Mucosa of gallbladder (tissue), 1 donor: ENCODE measurements around the gene CHST7. TPM values are rescaled to one million over a fixed set of nuclear protein-coding genes. Genes with fewer than 3 reads are reported as not detected.
"Not testable (repeated sequence)": the region's sequence is repeated elsewhere in the genome, so short reads cannot be mapped to it uniquely, and the experiment has no call there.

ENCODE experiments used
- DNase-seq: peaks from one replicate; pipeline ENCODE4 v3.0.0-alpha.2; 2020; ENCODE audit warnings: low spot score
- total RNA-seq: library from RNA; stranded (reverse); gene quantifications from one replicate; pipeline ENCODE4 v1.2.1, GENCODE V29; 2021
- donor health status: DM: no; HTN: no; CAD: no.

Gene CHST7, protein sequence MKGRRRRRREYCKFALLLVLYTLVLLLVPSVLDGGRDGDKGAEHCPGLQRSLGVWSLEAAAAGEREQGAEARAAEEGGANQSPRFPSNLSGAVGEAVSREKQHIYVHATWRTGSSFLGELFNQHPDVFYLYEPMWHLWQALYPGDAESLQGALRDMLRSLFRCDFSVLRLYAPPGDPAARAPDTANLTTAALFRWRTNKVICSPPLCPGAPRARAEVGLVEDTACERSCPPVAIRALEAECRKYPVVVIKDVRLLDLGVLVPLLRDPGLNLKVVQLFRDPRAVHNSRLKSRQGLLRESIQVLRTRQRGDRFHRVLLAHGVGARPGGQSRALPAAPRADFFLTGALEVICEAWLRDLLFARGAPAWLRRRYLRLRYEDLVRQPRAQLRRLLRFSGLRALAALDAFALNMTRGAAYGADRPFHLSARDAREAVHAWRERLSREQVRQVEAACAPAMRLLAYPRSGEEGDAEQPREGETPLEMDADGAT
- total RNA-seq = 12.9 TPM

DNA sequence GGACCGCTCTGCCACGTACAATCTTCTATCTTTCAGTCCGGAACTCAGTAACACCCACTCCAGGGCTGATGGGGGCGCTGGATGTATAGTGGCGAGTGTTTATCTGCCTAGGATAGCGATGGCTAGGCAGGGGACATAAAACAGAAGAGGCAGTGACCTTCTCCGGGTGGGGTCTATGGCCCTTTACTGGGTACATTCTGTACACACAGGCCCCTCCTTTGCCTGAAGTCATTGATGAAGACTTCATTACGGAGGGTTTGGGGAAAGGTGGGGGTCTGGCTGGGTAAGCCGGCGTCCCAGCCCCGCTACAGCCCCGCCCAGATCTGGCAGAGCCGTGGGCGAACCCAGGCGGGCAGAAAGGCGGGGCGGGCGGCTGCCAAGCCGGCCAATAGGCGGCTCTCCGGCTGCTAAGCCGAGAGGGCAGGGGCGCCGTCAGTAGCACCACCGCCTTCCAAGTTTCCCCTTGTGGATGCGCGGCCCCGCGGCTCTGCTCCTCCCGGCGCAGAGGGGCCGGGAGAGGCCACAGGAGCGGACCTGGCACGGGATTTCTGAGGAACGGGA lies at the start of gene CHST7:
Gene CHST7, plus strand, starts transcription at position 435 of the 561 bp plus-strand sequence. CDS start 167 bp downstream, outside the sequence.
- DNase-seq = peak; percentile 53

DNA sequence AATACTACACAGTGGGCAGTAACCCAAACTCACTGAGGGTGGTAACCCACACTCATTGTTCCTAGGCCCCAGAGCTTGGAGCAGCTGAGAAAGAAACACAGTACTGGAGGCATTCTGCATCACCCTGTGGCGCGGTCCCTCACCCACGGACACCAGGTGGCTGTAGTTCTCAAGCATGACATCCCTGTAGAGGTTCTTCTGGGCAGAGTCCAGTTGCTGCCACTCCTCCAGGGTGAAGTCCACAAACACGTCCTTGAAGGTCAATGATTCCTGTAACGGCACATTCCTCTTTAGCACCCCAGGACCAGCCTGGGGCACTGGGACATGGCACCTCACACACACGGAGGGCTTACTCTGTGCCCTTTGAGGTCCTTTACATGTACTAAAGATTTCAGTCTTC lies 44.9 kb upstream of the CHST7 start:
- not testable (repeated sequence) for DNase-seq

DNA sequence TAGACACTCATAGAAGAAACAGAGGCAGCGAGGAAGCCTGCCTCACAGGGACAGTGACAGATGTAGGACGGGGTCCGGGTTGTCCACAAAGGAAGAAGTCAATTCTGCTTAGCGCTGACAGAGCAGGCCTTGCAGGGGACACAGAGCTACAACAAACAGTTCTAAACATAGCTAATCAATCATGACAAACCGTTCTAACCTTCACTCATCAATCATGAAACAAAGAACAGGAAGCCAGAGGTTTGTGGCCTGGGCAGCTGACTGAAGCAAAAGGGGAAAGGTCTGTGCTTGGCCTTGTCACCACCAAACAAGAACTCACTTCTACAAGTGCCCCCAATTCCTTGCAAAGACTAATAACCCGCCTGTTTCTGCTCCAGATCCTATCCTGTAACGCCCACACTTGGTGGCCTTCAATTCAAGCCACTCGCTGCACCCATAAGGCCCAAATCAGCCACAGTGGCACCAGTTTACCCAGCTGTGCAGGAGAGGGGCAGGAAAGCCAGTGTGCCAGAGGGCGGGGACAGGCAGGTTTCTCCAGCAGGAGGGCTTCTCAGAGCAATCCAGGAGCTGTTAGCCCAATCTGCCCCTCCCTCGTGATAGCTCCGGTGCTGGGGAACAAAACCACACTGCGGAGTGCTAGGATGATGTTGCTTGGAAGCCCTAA lies 43.7 kb upstream of the CHST7 start:
- not testable (repeated sequence) for DNase-seq

DNA sequence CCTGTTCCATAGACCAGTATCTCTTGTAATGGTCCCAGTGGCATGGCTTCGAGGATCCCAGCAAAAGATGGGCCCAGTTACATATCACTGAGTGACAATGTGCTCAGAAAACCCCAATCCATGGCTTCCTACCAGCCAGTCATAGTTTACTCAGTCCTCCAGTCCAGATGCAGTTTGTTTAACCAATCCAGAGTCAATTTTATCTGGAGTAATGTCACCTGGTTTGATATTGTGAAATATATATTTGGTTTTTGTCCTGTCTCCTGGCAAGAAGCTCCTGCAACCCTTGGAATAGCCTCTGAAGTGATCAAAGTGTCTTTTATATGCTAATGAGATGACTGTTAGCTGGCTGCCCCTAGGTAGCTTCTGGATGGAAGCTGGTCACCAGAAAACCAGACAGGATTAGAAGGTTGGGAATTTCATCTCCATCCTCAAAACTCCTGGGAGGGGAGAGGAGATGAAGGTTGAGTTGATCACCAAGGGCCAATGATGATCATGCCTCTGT lies 43.1 kb upstream of the CHST7 start:
- DNase-seq = not testable (repeated sequence)

DNA sequence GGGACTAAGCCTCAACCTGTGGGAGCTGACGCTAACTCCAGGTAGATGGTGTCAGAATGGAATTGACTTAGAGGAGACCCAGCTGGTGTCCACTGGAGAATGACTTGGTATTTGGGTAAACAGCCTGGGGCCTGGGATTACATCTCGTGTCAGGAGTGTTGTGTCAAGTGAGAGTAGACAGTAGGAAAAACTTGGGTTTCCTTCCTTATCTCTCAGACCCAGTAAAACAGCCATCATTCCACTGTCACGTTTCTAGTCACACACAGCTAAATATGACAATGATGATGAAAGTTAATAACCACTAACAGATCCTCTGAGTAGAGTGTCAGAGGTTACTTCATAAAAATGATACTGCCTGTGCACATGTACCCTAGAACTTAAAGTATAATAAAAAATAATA lies 42.1 kb upstream of the CHST7 start:
- DNase-seq = no peak

DNA sequence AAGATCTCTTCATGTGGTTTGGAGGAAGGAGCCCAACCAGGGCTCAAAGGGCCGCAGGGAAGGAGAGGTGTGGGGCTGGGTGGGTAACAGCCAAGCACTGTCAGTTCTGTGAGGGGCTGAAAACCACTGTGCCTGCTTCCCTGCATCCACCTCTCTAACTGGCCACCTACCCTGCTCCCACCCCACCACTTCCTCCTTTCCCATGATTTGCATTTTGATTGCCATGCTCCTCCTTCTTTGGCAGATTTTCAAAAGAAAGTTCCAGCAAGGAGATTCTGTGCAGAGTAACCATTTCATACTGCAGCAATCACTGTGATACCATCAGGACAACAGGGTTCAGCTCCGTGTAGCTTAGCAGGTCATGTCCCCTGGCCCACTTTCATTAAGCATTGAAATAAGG lies 30.1 kb upstream of the CHST7 start:
- DNase-seq = no peak

DNA sequence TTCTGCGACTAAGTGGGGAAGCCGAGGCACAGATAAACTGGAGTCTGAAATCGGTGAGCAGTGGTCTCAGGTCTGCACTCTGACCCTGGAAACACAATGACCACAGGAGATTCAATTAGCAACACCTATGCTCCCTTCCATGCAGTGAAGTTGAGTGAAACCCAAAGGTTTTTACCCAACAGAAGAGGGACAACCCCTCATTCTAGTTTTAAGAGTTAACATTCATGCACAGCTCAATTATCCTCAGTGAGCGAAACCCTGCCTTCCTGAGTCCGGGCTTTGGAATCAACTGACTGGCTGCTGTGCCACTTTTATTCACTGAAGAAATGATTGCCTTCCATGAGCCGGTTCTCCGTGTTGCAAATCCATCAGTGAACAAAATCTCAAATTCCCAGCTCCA lies 29.0 kb upstream of the CHST7 start:
- not testable (repeated sequence) for DNase-seq

DNA sequence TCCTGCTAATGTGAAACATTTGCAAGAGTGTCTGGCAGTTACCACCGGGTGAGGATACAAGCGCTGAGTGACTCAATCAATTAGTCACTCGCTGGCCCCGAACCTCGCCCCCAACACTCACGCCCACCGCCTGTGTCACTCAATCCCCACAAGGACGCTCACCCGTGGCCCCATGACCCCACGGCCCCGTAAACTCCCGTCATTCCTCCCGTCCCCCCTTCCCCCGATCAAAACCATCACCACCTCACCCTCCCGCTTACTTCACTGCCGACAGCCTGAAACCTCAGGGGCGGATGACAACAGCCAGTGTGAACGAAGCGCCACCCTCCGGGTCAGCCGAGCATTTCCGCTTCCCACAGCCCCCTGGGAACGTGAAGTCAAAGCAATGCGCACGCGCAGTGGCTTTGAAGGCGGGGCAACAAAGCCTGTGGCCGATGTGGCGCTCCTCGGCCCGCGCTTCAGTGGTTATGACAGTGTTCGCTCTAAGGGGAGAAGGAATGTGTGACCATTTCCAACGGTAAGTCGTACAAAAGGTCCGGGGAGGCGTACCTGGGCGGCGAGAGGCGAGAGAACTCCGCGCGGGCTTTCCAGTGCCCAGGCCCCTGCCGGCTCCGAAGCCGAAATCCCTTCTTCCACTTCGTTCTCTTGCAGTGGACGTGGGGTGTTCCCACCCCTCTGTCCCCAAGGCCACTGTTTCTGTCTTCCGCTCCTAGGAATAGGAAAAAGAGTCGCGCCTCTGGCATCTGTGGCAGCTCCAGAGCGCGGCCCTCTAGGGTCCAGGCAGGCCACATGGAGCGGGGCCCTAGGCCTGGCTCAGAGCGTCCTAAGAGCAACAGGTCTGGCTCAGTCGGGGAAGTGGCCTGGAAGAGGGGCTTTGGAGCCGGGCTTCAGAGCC lies 28.2 kb upstream of the CHST7 start, which contains the start of gene ZNF674:
Gene ZNF674, minus strand, starts transcription at position 311 of the 895 bp plus-strand sequence. CDS start 3,334 bp downstream, outside the sequence.
- DNase-seq = peak; percentile 90

DNA sequence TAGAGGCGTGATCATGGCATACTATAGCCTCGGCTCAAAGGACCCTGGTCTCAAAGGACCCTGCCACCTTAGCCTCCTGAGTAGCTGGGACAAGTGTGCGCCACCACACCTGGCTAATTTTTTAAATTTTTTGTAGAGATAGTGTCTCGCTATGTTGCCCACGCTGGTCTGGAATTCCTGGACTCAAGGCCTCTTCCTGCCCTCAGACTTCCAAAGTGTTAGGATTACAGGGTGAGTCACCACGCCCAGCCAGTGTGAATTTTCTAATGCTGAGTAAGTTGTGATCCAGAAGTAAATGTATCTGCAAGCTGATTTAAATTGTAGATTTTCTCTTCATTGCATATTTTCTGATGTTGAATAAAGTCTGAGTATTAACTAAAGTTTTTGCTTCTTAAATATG lies 25.7 kb upstream of the CHST7 start:
- no peak for DNase-seq

DNA sequence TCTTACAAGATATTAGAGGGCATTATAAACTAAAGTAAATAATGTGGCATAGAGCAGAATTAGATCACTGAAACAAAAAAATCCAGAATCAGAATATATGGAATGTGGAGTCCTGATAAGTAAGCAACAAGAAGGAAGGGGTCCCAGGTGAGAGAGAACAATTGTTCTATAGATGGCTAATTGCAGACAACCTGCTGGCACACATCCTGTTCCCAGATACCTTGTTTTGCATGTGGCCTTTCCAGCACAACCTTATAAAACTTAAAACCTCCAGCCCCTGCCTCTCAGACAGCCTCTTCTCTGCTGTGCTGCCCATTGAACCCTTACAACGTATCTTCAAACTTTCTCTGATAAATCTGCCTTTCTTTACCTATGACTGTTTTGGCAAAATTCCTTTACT lies 23.7 kb upstream of the CHST7 start:
- DNase-seq = no peak

DNA sequence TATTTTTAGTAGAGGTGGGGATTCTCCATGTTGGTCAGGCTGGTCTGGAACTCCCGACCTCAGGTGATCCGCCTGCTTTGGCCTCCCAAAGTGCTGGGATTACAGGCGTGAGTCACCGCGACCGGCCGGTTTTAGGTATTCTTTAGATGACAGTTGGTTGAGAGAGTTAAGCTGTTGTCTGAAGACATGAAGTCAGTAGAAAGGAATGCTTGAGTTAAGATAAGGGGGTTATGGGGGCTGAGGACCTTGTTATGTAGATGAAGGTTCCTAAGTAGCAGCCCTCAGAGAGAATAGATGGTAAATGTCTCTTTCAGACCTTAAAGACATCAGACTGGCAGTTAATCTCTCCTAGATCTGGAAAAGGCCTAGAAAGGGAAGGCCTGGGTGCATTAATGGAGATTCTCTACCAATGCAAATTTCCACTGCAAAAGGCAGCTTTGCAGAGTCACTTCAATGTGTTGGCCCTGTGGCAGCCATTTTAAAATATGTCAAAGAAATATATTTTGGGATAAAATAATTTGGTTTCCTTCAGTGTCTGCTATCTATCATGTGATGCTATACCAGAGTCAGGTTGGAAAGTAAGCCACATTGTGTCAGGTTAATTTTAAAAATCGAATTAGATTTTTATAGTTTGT lies 22.0 kb upstream of the CHST7 start:
- no peak for DNase-seq

DNA sequence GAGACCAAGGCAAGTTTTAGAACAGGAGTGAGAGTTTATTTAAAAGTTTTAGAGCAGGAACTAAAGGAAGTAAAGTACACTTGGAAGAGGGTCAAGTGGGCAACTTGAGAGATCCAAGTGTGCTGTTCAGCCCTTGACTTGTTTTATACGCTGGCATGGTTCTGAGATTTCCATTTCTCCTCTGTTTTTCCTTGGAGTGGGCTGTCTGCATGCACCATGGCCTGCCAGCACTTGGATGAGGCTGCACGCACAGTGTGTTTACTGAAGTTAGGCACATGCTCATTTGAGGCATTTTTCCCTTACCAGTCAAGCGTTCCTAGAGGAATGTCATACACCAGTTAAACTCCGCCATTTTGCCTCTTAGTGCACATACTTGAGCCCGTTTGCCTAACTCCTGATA lies 19.6 kb upstream of the CHST7 start:
- DNase-seq = no peak

DNA sequence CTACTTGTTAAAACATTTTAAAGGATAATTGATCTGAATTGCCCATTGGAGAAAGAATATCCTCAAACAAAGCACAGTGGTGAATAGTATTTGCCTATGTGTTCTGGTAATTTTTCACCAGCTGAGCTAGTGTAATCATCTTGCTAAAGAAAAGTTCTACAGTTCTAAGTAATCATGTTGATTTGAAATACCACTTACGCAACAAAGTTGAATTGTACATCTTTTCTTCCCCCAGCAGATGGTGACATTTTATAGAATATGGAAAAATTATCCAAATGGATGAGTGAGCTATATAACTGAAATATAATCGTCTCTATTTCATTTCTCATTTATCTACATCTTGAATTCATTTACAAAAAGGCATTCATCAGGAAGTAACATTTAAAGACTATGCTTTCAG lies 18.6 kb upstream of the CHST7 start:
- DNase-seq = no peak

DNA sequence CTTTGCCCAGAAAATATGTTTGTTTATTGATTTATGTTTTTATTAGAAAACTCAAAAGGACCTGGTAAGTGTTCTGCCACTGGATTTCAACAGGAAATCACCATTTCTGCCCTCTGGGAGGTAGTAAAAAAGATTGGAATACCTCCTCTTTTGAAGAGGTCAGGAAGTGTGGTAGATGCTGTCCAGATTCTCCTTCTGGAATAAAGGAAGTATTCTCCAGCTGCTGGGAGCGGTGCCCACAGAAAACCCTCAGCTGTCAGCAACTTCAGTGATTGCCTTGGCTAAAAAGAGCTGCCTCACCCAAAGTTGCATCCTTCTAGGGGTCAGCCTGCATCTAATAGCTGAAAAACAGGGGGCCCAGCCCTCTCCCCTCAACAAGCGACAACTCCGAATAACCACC lies 14.5 kb upstream of the CHST7 start:
- DNase-seq = no peak

DNA sequence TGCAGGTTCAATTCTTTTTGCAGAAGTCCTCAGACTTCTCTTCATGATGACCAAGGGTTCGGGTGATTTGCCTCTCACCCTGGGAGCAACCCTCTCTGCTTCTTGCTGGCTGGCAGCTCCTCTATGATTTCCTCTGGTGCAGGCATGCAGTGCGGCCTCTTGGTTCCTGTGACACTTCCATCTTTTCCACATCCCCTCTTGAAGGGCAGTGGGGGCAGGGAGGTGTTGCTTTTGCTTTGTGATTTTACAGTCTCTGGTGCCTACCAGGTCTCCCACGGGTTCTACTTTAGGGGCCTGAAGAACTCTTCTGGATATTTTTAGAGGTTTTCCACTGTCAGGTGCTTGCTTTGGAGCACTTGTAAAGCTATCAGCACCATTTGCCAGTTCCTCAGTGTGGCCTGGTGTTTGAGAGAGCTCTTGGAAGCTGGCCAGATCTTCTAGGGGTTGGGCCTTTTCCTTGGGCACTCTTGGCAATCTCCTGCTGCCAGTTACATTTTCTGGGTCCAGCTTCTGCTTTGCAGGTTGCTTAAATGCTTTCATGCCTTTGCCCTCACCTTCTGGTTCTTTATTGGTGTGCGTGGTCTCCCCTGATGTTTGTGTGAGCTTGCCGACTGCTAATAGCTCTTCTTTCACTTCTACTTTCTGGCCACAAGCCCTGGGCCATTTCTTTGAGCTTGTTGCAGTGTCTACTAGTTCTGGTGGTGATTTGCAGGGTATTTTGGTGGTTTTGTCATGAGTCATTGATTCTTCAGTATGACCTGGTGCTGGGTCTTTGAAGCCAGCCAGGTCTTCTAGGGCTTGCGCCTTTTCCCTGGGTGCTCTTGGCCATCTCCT lies 11.5 kb upstream of the CHST7 start:
- no peak for DNase-seq

DNA sequence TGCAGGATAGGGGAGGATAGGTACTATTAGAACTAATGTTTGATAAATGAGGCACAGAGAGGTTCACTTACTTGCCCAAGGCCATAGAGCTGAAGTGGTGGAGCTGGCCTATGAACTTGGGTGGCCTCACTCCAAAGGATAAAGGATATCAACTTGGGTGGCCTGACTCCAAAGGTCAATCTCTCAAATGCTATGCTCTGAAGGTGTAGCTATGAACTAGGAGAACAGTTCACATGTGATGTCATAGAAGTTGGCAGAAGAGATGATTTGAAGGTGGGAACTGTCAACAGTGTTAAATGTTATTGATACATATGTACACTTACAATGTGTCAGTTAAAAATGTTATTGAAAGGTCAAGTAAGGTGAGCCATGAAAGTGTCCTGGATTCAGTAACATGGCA lies 6.2 kb upstream of the CHST7 start:
- DNase-seq = no peak

DNA sequence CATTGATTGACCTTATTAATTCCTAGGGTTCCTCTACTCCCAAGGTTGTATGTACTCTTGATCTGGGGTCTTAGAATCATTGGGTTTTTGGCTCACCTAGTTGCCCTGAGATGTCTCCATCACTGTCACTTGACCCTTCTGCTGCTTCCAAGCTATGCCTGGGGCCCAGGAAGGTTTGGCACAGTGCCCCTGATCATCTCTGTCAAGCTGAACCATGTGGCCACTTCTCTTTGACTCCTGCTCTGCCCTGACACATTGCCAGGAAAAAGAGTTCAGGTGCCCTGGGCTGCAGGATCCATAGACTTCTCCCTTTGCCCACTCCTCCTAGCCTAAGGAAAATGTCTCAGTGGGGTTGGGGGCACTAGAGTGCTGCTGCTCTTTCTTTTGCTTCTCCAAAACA lies 3.9 kb upstream of the CHST7 start:
- no peak for DNase-seq

DNA sequence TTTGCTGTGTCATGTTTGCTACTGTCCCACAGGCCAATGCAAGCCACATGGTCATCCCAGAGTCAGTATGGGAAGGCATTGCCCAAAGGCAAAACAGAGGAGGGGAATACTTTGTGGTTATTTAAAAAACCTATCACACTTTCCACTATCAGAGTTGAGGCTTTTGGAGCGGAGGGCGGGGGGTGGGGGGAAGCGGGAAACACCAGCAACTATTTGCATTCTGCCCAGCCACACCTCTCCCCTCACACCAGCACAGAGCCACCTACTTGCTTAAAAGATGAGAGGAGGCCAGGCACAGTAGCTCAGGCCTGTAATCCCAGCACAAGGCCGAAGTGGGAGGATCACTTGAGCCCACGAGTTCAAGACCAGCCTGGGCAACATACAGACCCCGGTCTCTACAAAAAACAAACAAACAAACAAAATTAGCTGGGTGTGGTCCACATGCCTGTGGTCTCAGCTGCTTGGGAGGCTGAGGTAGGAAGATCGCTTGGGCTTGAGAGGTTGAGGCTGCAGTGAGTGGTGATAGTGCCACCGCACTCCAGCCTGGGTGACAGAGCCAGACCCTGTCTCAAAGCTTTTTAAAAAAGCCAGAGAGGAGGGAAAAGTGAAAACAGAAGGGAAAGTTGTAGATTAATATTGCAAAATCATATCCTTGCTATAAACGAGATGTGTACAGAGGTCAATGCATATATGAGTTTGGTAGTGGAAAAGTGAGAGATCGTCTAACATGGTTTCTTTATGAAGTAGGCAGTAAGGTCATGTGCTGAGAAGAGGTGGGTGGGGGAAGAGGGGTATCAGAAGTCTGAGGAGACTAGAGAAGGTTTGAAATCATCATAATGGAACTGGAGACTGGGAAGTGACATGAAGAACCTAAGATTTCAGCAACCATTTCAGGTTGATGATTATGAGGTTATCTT lies 1.9 kb upstream of the CHST7 start:
- DNase-seq = no peak

DNA sequence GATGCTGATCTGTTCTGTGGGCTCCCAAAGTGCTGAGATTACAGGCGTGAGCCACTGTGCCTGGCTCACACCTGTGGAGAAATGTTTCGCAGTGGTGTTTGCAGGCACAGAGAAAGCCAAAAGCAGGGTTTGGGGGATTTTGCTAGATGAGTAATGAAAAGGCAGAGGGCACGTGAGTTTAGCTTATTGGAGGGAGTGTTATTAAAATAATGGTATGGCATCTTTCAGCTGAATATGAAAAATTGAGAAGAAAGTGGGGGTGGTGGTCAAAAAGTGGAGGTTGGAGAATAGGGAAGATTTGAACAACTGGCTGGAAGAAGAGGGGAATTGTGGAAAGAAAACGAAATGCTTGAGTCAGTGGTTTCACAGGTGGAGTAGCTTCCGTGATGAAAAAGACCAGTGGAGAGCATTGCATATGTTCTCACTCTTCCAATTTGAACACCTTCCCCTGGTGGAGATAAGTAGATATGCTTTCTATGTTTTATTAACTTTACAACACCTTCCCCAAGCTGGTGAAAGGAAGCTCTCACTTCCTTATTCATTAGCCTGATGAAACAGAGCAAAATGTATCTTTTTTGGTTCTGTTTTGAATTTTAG lies 1.1 kb upstream of the CHST7 start:
- no peak for DNase-seq
